DMS 273 (cell line): Measurements from ENCODE around the gene IGSF10.

ENCODE experiments used
- DNase-seq: peaks from one replicate; lab custom pipeline; 2025; ENCODE audit not compliant: unreplicated experiment; lab: John Stamatoyannopoulos, UW

IGSF10 gene

GRCh38 chr3:151467069-151467468 lies 6.2 kb upstream of the IGSF10 start:
- no peak for DNase-seq

- DNase-seq, result no peak
Measured at GRCh38 chr3:151462991-151463390, 2.1 kb upstream of the IGSF10 start.

- DNase-seq, result no peak
Measured at GRCh38 chr3:151462278-151462780, 1.5 kb upstream of the IGSF10 start.

- DNase-seq, result peak; percentile 39
Measured at GRCh38 chr3:151460228-151460627, 633 bp downstream of the IGSF10 start.

GRCh38 chr3:151459358-151459757 lies 1.5 kb downstream of the IGSF10 start:
- DNase-seq, result no peak

- no peak for DNase-seq
Measured at GRCh38 chr3:151456065-151456464, 4.8 kb downstream of the IGSF10 start.

GRCh38 chr3:151452841-151453240 lies 8.0 kb downstream of the IGSF10 start:
- DNase-seq, result no peak

- no peak for DNase-seq
Measured at GRCh38 chr3:151452368-151452767, 8.5 kb downstream of the IGSF10 start.

GRCh38 chr3:151446002-151446340 lies 14.9 kb downstream of the IGSF10 start:
- no peak for DNase-seq

- DNase-seq, result no peak
Measured at GRCh38 chr3:151445273-151446001, 15.4 kb downstream of the IGSF10 start.

- peak; percentile 16 for DNase-seq
Measured at GRCh38 chr3:151443583-151443982, 17.3 kb downstream of the IGSF10 start.

GRCh38 chr3:151440940-151441339 lies 19.9 kb downstream of the IGSF10 start:
- no peak for DNase-seq

- peak; percentile 89 for DNase-seq
Measured at GRCh38 chr3:151439652-151440125, 21.2 kb downstream of the IGSF10 start.

GRCh38 chr3:151437906-151438305 lies 23.0 kb downstream of the IGSF10 start:
- DNase-seq, result no peak

GRCh38 chr3:151436675-151437446 lies 24.0 kb downstream of the IGSF10 start:
- DNase-seq, result no peak

- no peak for DNase-seq
Measured at GRCh38 chr3:151434151-151434890, 26.5 kb downstream of the IGSF10 start.

- no peak for DNase-seq
Measured at GRCh38 chr3:151432616-151433372, 28.1 kb downstream of the IGSF10 start.

- DNase-seq, result no peak
Measured at GRCh38 chr3:151431940-151432339, 28.9 kb downstream of the IGSF10 start.

- no peak for DNase-seq
Measured at GRCh38 chr3:151430821-151431484, 29.9 kb downstream of the IGSF10 start.

GRCh38 chr3:151428386-151428785 lies 32.5 kb downstream of the IGSF10 start:
- no peak for DNase-seq
